SJCRH30 (cell line): Measurements from ENCODE around the gene C17orf58. TPM values are rescaled to one million over a fixed set of nuclear protein-coding genes. Genes with fewer than 3 reads are reported as not detected.
"Not testable (repeated sequence)": the region's sequence is repeated elsewhere in the genome, so short reads cannot be mapped to it uniquely, and the experiment has no call there.

Experiments
- DNase-seq, 2 experiments: peaks; one replicate each; pipeline ENCODE4 v3.0.0-alpha.2; 2015 to 2020
- H3K27ac ChIP-seq: fragments of 250-450 bp; sonication (Bioruptor Pico); 2 replicates; pipeline ENCODE4 v1.5.1; 2020; ENCODE audit warnings: mild to moderate bottlenecking, moderate library complexity
- H3K27me3 ChIP-seq: fragments of 250-450 bp; sonication (Bioruptor Pico); 2 replicates; pipeline ENCODE4 v1.5.1; 2020; ENCODE audit warnings: mild to moderate bottlenecking, moderate library complexity
- H3K36me3 ChIP-seq: fragments of 250-450 bp; sonication (Bioruptor Pico); 2 replicates; pipeline ENCODE4 v1.5.1; 2020; ENCODE audit warnings: mild to moderate bottlenecking, moderate library complexity
- H3K4me1 ChIP-seq: fragments of 250-450 bp; sonication (Bioruptor Pico); 2 replicates; pipeline ENCODE4 v1.5.1; 2020; ENCODE audit warnings: mild to moderate bottlenecking, moderate library complexity
- H3K4me3 ChIP-seq: fragments of 250-450 bp; sonication (Bioruptor Pico); 2 replicates; pipeline ENCODE4 v1.5.1; 2020; ENCODE audit warnings: mild to moderate bottlenecking, moderate library complexity
- H3K9me3 ChIP-seq: fragments of 250-450 bp; sonication (Bioruptor Pico); replicated peaks from 2 replicates; pipeline ENCODE4 v1.5.1; 2020; ENCODE audit warnings: mild to moderate bottlenecking, moderate library complexity
- total RNA-seq: library from RNA; depleted of rRNA; stranded (reverse); fragments of >200 nt; shearing (Covaris generic); gene quantifications from 2 replicates; pipeline ENCODE4 v1.2.3, GENCODE V29; 2014

The C17orf58 gene
- total RNA-seq, 1 experiment from 2014 or later, result 12.7 TPM

DNA sequence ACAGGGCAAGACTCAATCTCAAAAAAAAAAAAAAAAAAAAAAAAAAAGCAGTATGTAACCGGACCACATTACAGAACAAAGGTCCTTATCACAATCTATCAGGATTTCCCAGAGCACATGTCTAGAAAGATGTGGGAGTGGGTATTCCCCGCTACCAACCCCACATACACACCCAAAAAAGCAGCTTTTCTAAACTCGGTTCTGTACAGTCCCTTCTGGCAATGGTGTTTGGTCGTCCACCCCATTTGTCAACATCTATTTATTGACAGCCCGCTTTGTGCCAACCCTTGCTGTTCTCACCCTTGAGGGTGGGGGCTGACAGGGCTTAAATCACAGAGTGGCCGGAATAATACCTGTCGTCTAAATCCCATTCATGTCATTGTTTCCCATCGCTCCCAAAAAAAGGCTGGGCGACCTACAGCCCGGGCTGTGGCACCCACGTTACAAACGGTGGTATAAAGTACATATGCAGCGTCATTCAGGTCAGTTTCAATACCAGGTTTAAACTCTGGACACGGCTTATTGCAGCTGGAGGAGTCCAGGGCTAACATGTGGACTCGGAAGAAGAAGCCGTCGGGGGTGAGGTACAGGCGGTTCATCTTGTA, 3.6 kb downstream of the C17orf58 start:
- DNase-seq, result peak in 1 of 2 experiments; percentile 16
- H3K4me3 ChIP-seq, result peak overlapping the region; percentile 92
- H3K9me3 ChIP-seq, result no peaks in the 10 kb centered on the region
- H3K36me3 ChIP-seq, result no peaks in the 10 kb centered on the region
- H3K4me1 ChIP-seq, result peaks cover 9% of the 10 kb centered on the region
- H3K27me3 ChIP-seq, result no peaks in the 10 kb centered on the region
- H3K27ac ChIP-seq, result peak overlapping the region; percentile 40; the same call in 1 of the 2 replicates

DNA sequence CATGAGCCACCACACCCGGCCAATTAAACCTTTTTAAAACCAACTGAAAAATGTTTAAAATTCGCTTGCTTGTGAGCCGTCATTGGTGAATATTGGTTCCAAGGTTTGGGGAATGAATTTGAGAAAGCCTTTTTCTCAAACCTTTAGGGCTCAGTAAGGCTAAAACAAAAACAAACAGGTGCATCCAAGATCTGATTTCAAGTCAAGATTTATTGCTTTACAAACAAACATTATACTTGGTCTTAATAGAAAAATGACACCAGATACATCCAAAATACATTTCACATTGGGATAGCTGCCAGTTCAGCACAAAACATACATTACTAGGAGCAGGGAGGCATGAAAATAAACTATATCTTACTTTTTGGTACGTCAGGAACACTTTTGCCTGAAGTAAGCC, 5.4 kb downstream of the C17orf58 start:
- Histone ChIP-seq H3K36me3 (no peaks in the 10 kb centered on the region), H3K27ac (no peak overlapping the region), H3K4me3 (no peak overlapping the region), H3K4me1 (peaks cover 9% of the 10 kb centered on the region), H3K9me3 (no peaks in the 10 kb centered on the region), H3K27me3 (no peaks in the 10 kb centered on the region)
- peak in 1 of 2 experiments; percentile 23 for DNase-seq

GRCh38 chr17:67983383-67983688, 12.9 kb downstream of the C17orf58 start:
- Histone ChIP-seq H3K4me1 (no peaks in the 10 kb centered on the region; the same call in 1 of the 2 replicates), H3K9me3 (no peaks in the 10 kb centered on the region), H3K4me3 (no peak overlapping the region), H3K27ac (no peak overlapping the region), H3K36me3 (no peaks in the 10 kb centered on the region), H3K27me3 (no peaks in the 10 kb centered on the region)
- DNase-seq, result no peak

- no peak overlapping the region for H3K4me3 ChIP-seq
- peak in 1 of 2 experiments; percentile 42 for DNase-seq
- H3K36me3 ChIP-seq, result no peaks in the 10 kb centered on the region
- no peaks in the 10 kb centered on the region; the same call in 1 of the 2 replicates for H3K4me1 ChIP-seq
- no peaks in the 10 kb centered on the region for H3K9me3 ChIP-seq
- H3K27me3 ChIP-seq, result no peaks in the 10 kb centered on the region
- no peak overlapping the region for H3K27ac ChIP-seq
Observed at GRCh38 chr17:67982686-67983382, 13.4 kb downstream of the C17orf58 start.

DNA sequence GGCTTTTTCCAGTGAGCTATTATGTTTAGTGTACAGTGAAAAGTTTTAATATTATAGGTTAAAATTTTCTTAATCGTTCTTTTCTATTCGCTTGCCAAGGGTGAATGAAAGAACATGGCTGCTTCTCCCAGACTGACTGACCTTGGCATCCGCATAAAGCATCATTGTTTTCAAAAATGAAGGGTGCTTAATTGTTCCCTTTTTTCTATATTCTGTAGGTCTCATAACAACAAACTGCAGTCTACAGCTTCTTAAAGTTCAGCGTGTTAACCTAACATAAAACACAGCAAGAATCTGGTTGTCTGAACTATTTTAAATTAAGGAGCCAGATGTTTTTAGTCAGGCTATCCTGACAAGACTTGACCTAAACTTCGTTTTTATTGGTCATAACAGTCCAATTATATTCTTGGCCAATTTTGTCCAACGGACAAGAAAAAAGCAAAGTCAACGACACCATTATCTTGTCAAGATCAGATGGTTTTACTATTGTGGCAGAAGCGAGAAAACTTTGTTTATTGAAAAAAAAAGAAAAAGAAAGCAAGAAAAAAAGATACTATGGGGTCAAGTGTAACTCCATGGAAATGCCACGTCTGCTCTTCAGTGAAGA, 14.1 kb downstream of the C17orf58 start:
- H3K27me3 ChIP-seq, result no peaks in the 10 kb centered on the region
- no peak overlapping the region for H3K27ac ChIP-seq
- DNase-seq, result no peak
- H3K9me3 ChIP-seq, result no peaks in the 10 kb centered on the region
- no peak overlapping the region for H3K4me3 ChIP-seq
- H3K36me3 ChIP-seq, result peaks cover 1% of the 10 kb centered on the region; the same call in 1 of the 2 replicates
- H3K4me1 ChIP-seq, result no peaks in the 10 kb centered on the region; the same call in 1 of the 2 replicates

GRCh38 chr17:67980883-67981282, 15.4 kb downstream of the C17orf58 start:
- not testable (repeated sequence) for H3K36me3 ChIP-seq

GRCh38 chr17:67980456-67980855, 15.8 kb downstream of the C17orf58 start:
- H3K36me3 ChIP-seq, result peaks cover 4% of the 10 kb centered on the region
- DNase-seq, result no peak

More at GRCh38 chr17:67980883-67981282, 15.4 kb downstream of the C17orf58 start:
- H3K4me1 ChIP-seq, DNase-seq, H3K27ac ChIP-seq, H3K27me3 ChIP-seq, H3K9me3 ChIP-seq, H3K4me3 ChIP-seq: not testable (repeated sequence)

DNA sequence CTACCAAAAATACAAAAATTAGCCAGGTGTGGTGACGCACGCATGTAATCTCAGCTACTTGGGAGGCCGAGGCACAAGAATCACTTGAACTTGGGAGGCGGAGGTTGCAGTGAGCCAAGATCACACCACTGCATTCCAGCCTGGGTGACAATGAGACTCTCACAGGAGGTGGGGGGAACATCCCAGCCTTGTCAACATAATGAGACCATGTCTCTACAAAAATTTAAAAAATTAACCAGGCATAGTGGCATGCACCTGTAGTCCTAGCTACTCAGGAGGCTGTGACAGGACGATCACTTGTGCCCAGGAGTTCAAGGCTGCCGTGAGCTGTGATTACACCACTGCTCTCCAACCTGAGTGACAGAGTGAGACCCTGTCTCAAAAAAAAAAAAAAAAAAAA, 20.0 kb downstream of the C17orf58 start:
- H3K4me1 ChIP-seq, H3K9me3 ChIP-seq, H3K36me3 ChIP-seq, H3K27ac ChIP-seq, DNase-seq, H3K4me3 ChIP-seq, H3K27me3 ChIP-seq: not testable (repeated sequence)

More at GRCh38 chr17:67980456-67980855, 15.8 kb downstream of the C17orf58 start:
- no peak overlapping the region for H3K27ac ChIP-seq
- H3K9me3 ChIP-seq, result no peaks in the 10 kb centered on the region
- H3K4me3 ChIP-seq, result no peak overlapping the region
- H3K27me3 ChIP-seq, result no peaks in the 10 kb centered on the region
- H3K4me1 ChIP-seq, result no peaks in the 10 kb centered on the region; the same call in 1 of the 2 replicates

DNA sequence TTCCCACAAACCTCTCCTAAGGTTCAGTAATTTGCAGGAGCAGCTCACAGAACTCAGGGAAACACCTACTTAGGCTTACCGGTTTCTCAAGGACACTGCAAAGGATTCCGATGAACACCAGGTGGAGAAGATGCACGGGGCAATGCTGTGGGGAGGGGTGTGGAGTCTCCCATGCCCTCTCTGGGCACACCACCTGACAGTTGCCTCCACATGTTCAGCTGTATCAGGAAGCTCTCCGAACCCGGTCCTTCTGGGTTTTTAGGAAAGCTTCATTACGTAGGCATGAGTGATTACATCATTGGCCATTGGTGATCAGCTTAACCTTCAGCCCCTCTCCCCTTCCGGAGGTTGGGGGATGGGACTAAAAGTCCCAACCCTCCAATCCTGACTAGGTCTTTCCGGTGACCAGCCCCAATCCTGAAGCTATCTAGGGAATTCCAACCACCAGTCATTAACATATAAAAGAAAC, 21.6 kb downstream of the C17orf58 start:
- Histone ChIP-seq H3K4me1 (no peaks in the 10 kb centered on the region; the same call in 1 of the 2 replicates), H3K27me3 (no peaks in the 10 kb centered on the region), H3K27ac (no peak overlapping the region), H3K9me3 (no peaks in the 10 kb centered on the region), H3K36me3 (peaks cover 9% of the 10 kb centered on the region), H3K4me3 (no peak overlapping the region)
- no peak for DNase-seq

DNA sequence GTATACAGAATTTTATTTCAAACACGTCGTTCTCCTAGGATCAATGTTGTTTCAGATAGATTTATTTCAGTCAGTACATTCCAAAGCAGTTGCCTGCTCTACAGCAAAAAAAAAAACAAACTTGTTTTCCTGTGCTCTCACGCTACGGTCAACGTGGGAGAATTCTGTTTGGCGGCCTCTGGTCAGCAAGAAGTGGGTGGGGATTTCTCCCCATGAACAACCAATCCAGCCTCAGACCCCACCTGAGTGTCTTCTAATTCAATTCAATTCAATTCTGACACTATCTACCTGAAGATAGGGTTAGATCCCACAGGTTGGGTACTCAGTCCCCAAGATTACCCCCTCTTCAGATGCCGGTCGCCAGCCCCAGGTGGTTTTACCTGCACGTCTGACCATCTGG, 22.1 kb downstream of the C17orf58 start:
- peaks cover 9% of the 10 kb centered on the region for H3K36me3 ChIP-seq

DNA sequence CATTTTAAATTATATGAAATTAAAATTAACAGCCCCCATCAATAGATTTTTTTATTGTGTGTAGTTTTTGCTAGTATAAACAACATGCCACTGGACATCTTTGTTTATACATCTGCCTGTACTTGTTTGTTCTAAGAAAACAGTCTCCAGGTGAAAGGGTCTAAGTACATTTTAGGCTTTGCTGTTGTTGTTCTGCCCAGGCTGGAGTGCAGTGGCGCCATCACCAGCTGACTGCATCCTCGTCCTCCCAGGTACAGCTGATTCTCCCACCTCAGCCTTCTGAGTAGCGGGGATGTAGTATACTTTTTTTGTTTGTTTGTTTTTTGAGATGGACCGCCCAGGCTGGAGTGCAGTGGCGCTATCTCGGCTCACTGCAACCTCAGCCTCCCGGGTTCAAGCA, 25.5 kb downstream of the C17orf58 start:
- DNase-seq, result no peak
- Histone ChIP-seq H3K4me1 (no peaks in the 10 kb centered on the region), H3K9me3 (no peaks in the 10 kb centered on the region), H3K27me3 (no peaks in the 10 kb centered on the region), H3K4me3 (no peak overlapping the region), H3K27ac (no peak overlapping the region), H3K36me3 (peaks cover 18% of the 10 kb centered on the region)

More for the DNA sequence above, 22.1 kb downstream of the C17orf58 start:
- no peak for DNase-seq
- H3K4me3 ChIP-seq, result no peak overlapping the region
- H3K27ac ChIP-seq, result no peak overlapping the region
- H3K27me3 ChIP-seq, result no peaks in the 10 kb centered on the region
- H3K4me1 ChIP-seq, result no peaks in the 10 kb centered on the region; the same call in 1 of the 2 replicates
- H3K9me3 ChIP-seq, result no peaks in the 10 kb centered on the region

DNA sequence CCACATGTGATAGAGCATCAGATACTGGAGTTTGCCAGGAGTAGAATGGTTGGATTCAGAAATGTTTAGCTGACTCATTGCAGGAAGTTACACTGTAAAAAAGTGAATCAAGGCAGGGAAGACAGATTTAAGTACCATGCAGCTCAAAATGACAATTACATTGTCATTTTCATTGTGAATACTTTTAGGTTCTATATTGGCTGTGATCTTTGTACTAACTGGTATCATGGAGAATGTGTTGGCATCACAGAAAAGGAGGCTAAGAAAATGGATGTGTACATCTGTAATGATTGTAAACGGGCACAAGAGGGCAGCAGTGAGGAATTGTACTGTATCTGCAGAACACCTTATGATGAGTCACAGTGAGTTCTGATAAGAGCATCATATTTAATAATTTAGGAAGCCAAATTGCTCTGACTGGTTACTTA, 33.1 kb downstream of the C17orf58 start:
- not testable (repeated sequence) for H3K27me3 ChIP-seq, H3K9me3 ChIP-seq, H3K4me1 ChIP-seq, H3K4me3 ChIP-seq, H3K27ac ChIP-seq
- H3K36me3 ChIP-seq, result peaks cover 25% of the 10 kb centered on the region
- peak; percentile 64 to 85 for DNase-seq

DNA sequence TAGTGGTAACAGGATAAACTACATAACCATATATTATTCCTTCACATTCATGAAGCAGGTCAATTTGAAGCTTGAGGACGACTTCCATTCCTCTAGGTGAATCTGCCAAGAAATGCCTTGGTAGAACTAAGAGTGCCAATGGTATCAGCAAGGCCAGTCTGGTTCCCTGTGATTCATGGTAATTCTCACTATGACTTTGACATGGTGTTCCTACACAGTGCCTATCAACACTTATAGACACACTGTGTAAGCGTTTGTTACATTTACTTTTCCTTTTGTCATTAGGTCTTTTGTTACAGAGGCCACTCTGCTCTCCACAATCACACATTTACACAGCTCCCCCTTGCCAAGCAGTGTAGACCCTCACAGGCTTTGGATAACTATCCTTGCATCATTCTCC, 34.1 kb downstream of the C17orf58 start:
- not testable (repeated sequence) for DNase-seq, H3K4me1 ChIP-seq, H3K4me3 ChIP-seq, H3K27ac ChIP-seq, H3K27me3 ChIP-seq, H3K9me3 ChIP-seq
- H3K36me3 ChIP-seq, result peaks cover 22% of the 10 kb centered on the region

- H3K27me3 ChIP-seq, DNase-seq, H3K4me3 ChIP-seq, H3K27ac ChIP-seq, H3K4me1 ChIP-seq, H3K9me3 ChIP-seq: not testable (repeated sequence)
- peaks cover 11% of the 10 kb centered on the region for H3K36me3 ChIP-seq
Observed at GRCh38 chr17:67960276-67960675, 36.0 kb downstream of the C17orf58 start.

DNA sequence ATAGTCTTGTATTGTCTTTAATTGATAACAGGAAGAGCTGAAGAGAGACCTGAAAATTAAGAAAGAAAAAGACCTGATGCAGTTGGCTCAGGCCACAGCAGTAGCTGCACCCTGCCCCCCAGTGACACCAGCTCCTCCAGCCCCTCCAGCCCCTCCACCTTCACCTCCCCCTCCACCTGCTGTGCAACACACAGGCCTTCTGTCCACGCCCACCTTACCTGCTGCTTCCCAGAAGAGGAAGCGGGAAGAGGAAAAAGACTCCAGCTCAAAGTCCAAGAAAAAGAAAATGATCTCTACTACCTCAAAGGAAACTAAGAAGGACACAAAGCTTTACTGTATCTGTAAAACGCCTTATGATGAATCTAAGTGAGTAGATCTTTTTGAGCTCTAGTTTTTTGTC, 36.8 kb downstream of the C17orf58 start:
- no peaks in the 10 kb centered on the region for H3K9me3 ChIP-seq
- H3K27me3 ChIP-seq, result no peaks in the 10 kb centered on the region
- no peak overlapping the region for H3K27ac ChIP-seq
- no peak overlapping the region for H3K4me3 ChIP-seq
- DNase-seq, result no peak
- peaks cover 10% of the 10 kb centered on the region for H3K36me3 ChIP-seq
- no peaks in the 10 kb centered on the region for H3K4me1 ChIP-seq
